ENCODE results near the gene ERCC5.

GRCh38 chr13:102847272-102848234 is 1.7 kb downstream of the ERCC5 start:
- TF ChIP-seq CTCF (IDR thresholded peaks at IDR 0.05; ENCODE audit: control extremely low read depth in 1 of 3, insufficient read depth in 1 of 3, low read depth in 1 of 3, low read length in 3 of 3): peak in 2 of 3 experiments; percentile 48 to 53; a peak in 2 of 4 replicates
- TF ChIP-seq HDAC2 (IDR thresholded peaks at IDR 0.05; ENCODE audit: borderline replicate concordance in 1 of 2, low read depth in 2 of 2, low read length in 2 of 2): no peak
- TF ChIP-seq, protein P1, sequence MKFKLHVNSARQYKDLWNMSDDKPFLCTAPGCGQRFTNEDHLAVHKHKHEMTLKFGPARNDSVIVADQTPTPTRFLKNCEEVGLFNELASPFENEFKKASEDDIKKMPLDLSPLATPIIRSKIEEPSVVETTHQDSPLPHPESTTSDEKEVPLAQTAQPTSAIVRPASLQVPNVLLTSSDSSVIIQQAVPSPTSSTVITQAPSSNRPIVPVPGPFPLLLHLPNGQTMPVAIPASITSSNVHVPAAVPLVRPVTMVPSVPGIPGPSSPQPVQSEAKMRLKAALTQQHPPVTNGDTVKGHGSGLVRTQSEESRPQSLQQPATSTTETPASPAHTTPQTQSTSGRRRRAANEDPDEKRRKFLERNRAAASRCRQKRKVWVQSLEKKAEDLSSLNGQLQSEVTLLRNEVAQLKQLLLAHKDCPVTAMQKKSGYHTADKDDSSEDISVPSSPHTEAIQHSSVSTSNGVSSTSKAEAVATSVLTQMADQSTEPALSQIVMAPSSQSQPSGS (IDR thresholded peaks at IDR 0.05; ENCODE audit: low read length): no peak
- no peak for TF ChIP-seq RXRA (IDR thresholded peaks at IDR 0.05; ENCODE audit: insufficient read depth, low read depth, low read length)
- no peak for TF ChIP-seq KDM5A (IDR thresholded peaks at IDR 0.05; ENCODE audit: low read length)
- no peak for TF ChIP-seq YY1 (IDR thresholded peaks at IDR 0.05; ENCODE audit: low read depth, low read length)
- TF ChIP-seq SP1 (IDR thresholded peaks at IDR 0.05; ENCODE audit: low read depth, low read length): no peak
- peak; percentile 71 to 76 for TF ChIP-seq RAD21 (IDR thresholded peaks at IDR 0.05 in 1 of 2, conservative IDR thresholded peaks at IDR 0.05 in 1 of 2; ENCODE audit: low read depth in 2 of 2, low read length in 2 of 2)
- no peak for TF ChIP-seq TBP (IDR thresholded peaks at IDR 0.05; ENCODE audit: low read depth, low read length)
- no peak for TF ChIP-seq POLR2A (IDR thresholded peaks at IDR 0.05; ENCODE audit: control extremely low read depth in 1 of 2, low read depth in 2 of 2, low read length in 2 of 2)
- TF ChIP-seq MAFK (IDR thresholded peaks at IDR 0.05; ENCODE audit: low read depth, low read length): no peak
- TF ChIP-seq CEBPB (IDR thresholded peaks at IDR 0.05; ENCODE audit: low read depth, low read length): no peak
